ENCODE results near the gene TF. TPM values are rescaled to one million over a fixed set of nuclear protein-coding genes. Genes with fewer than 3 reads are reported as not detected.

TF gene
- total RNA-seq, 1 donor from 2014 or later: 2.3 TPM

GRCh38 chr3:133765256-133765655, 19.1 kb downstream of the TF start:
- TF ChIP-seq CTCF (IDR thresholded peaks at IDR 0.05; ENCODE audit: partially characterized antibody, unreplicated experiment): no peak
- Mint-ChIP-seq H3K4me1 (ENCODE audit: low read depth, unreplicated experiment) (no peaks in the 10 kb centered on the region), H3K36me3 (ENCODE audit: unreplicated experiment) (no peaks in the 10 kb centered on the region), H3K4me3 (ENCODE audit: unreplicated experiment) (no peak overlapping the region), H3K9me3 (ENCODE audit: unreplicated experiment) (no peaks in the 10 kb centered on the region), H3K27ac (ENCODE audit: unreplicated experiment) (no peak overlapping the region), H3K27me3 (ENCODE audit: unreplicated experiment) (no peaks in the 10 kb centered on the region)
- DNase-seq: no peak

- no peaks in the 10 kb centered on the region for H3K36me3 Mint-ChIP-seq (ENCODE audit: unreplicated experiment)
- no peak for TF ChIP-seq CTCF (IDR thresholded peaks at IDR 0.05; ENCODE audit: partially characterized antibody, unreplicated experiment)
- H3K4me1 Mint-ChIP-seq (ENCODE audit: low read depth, unreplicated experiment): no peaks in the 10 kb centered on the region
- H3K9me3 Mint-ChIP-seq (ENCODE audit: unreplicated experiment): no peaks in the 10 kb centered on the region
- H3K4me3 Mint-ChIP-seq (ENCODE audit: unreplicated experiment): no peak overlapping the region
- H3K27ac Mint-ChIP-seq (ENCODE audit: unreplicated experiment): no peak overlapping the region
- DNase-seq: no peak
- H3K27me3 Mint-ChIP-seq (ENCODE audit: unreplicated experiment): no peaks in the 10 kb centered on the region
Measured at GRCh38 chr3:133767607-133768006, 21.4 kb downstream of the TF start.

GRCh38 chr3:133769536-133769935, 23.3 kb downstream of the TF start:
- H3K36me3 Mint-ChIP-seq (ENCODE audit: unreplicated experiment): no peaks in the 10 kb centered on the region
- no peaks in the 10 kb centered on the region for H3K27me3 Mint-ChIP-seq (ENCODE audit: unreplicated experiment)
- TF ChIP-seq CTCF (IDR thresholded peaks at IDR 0.05; ENCODE audit: partially characterized antibody, unreplicated experiment): no peak
- H3K4me1 Mint-ChIP-seq (ENCODE audit: low read depth, unreplicated experiment): no peaks in the 10 kb centered on the region
- no peak overlapping the region for H3K27ac Mint-ChIP-seq (ENCODE audit: unreplicated experiment)
- DNase-seq: no peak
- H3K9me3 Mint-ChIP-seq (ENCODE audit: unreplicated experiment): no peaks in the 10 kb centered on the region
- no peak overlapping the region for H3K4me3 Mint-ChIP-seq (ENCODE audit: unreplicated experiment)

- no peaks in the 10 kb centered on the region for H3K36me3 Mint-ChIP-seq (ENCODE audit: unreplicated experiment)
- DNase-seq: no peak
- H3K27ac Mint-ChIP-seq (ENCODE audit: unreplicated experiment): no peak overlapping the region
- no peak for TF ChIP-seq CTCF (IDR thresholded peaks at IDR 0.05; ENCODE audit: partially characterized antibody, unreplicated experiment)
- H3K4me1 Mint-ChIP-seq (ENCODE audit: low read depth, unreplicated experiment): no peaks in the 10 kb centered on the region
- H3K4me3 Mint-ChIP-seq (ENCODE audit: unreplicated experiment): no peak overlapping the region
- no peaks in the 10 kb centered on the region for H3K27me3 Mint-ChIP-seq (ENCODE audit: unreplicated experiment)
- H3K9me3 Mint-ChIP-seq (ENCODE audit: unreplicated experiment): no peaks in the 10 kb centered on the region
Measured at GRCh38 chr3:133773732-133774131, 27.5 kb downstream of the TF start.

- no peaks in the 10 kb centered on the region for H3K27me3 Mint-ChIP-seq (ENCODE audit: unreplicated experiment)
- no peak for TF ChIP-seq CTCF (IDR thresholded peaks at IDR 0.05; ENCODE audit: partially characterized antibody, unreplicated experiment)
- H3K4me3 Mint-ChIP-seq (ENCODE audit: unreplicated experiment): no peak overlapping the region
- no peak for DNase-seq
- H3K4me1 Mint-ChIP-seq (ENCODE audit: low read depth, unreplicated experiment): no peaks in the 10 kb centered on the region
- no peak overlapping the region for H3K27ac Mint-ChIP-seq (ENCODE audit: unreplicated experiment)
- no peaks in the 10 kb centered on the region for H3K36me3 Mint-ChIP-seq (ENCODE audit: unreplicated experiment)
- H3K9me3 Mint-ChIP-seq (ENCODE audit: unreplicated experiment): no peaks in the 10 kb centered on the region
Measured at GRCh38 chr3:133775309-133775708, 29.1 kb downstream of the TF start.

All from glutamatergic neuron (in vitro differentiated cells).